ENCODE results near the gene ABCB11.

The ABCB11 gene

GRCh38 chr2:168915441-168916330 lies 115.4 kb downstream of the ABCB11 start:
- Histone ChIP-seq H3K4me3 (ENCODE audit: low read depth in 1 of 2, low read length in 2 of 2) (no peak overlapping the region), H3K9me3 (ENCODE audit: control insufficient read depth in 1 of 2, low read length in 2 of 2) (peaks cover 0 to 5% of the 10 kb centered on the region in 2 donors), H3K27ac (ENCODE audit: low read length) (no peak overlapping the region), H3K27me3 (ENCODE audit: low read depth, low read length) (no peaks in the 10 kb centered on the region), H3K36me3 (ENCODE audit: control insufficient read depth in 1 of 2, insufficient read depth in 2 of 2, low read length in 2 of 2) (no peaks in the 10 kb centered on the region), H3K4me1 (ENCODE audit: control insufficient read depth in 1 of 2, insufficient read depth in 2 of 2, low read length in 2 of 2) (no peaks in the 10 kb centered on the region)

- Histone ChIP-seq H3K4me3 (ENCODE audit: low read depth in 1 of 2, low read length in 2 of 2) (no peak overlapping the region), H3K4me1 (ENCODE audit: control insufficient read depth in 1 of 2, insufficient read depth in 2 of 2, low read length in 2 of 2) (no peaks in the 10 kb centered on the region)
Measured at GRCh38 chr2:168913495-168913894, 117.6 kb downstream of the ABCB11 start.

GRCh38 chr2:168912901-168913369 lies 118.2 kb downstream of the ABCB11 start:
- Histone ChIP-seq H3K9me3 (ENCODE audit: control insufficient read depth in 1 of 2, low read length in 2 of 2) (peaks cover 0 to 5% of the 10 kb centered on the region in 2 donors), H3K27ac (ENCODE audit: low read length) (no peak overlapping the region), H3K4me1 (ENCODE audit: control insufficient read depth in 1 of 2, insufficient read depth in 2 of 2, low read length in 2 of 2) (no peaks in the 10 kb centered on the region), H3K27me3 (ENCODE audit: low read depth, low read length) (no peaks in the 10 kb centered on the region), H3K36me3 (ENCODE audit: control insufficient read depth in 1 of 2, insufficient read depth in 2 of 2, low read length in 2 of 2) (no peaks in the 10 kb centered on the region), H3K4me3 (ENCODE audit: low read depth in 1 of 2, low read length in 2 of 2) (peak overlapping the region; percentile 32 to 34)

More at GRCh38 chr2:168913495-168913894, 117.6 kb downstream of the ABCB11 start:
- Histone ChIP-seq H3K9me3 (ENCODE audit: control insufficient read depth in 1 of 2, low read length in 2 of 2) (peaks cover 0 to 5% of the 10 kb centered on the region in 2 donors), H3K27me3 (ENCODE audit: low read depth, low read length) (no peaks in the 10 kb centered on the region), H3K36me3 (ENCODE audit: control insufficient read depth in 1 of 2, insufficient read depth in 2 of 2, low read length in 2 of 2) (no peaks in the 10 kb centered on the region), H3K27ac (ENCODE audit: low read length) (no peak overlapping the region)

- Histone ChIP-seq H3K4me3 (ENCODE audit: low read depth in 1 of 2, low read length in 2 of 2) (peak overlapping the region in 1 of 2 donors; percentile 32), H3K27me3 (ENCODE audit: low read depth, low read length) (no peaks in the 10 kb centered on the region), H3K27ac (ENCODE audit: low read length) (no peak overlapping the region), H3K4me1 (ENCODE audit: control insufficient read depth in 1 of 2, insufficient read depth in 2 of 2, low read length in 2 of 2) (no peaks in the 10 kb centered on the region), H3K36me3 (ENCODE audit: control insufficient read depth in 1 of 2, insufficient read depth in 2 of 2, low read length in 2 of 2) (no peaks in the 10 kb centered on the region), H3K9me3 (ENCODE audit: control insufficient read depth in 1 of 2, low read length in 2 of 2) (peaks cover 0 to 5% of the 10 kb centered on the region in 2 donors)
Measured at GRCh38 chr2:168912466-168912865, 118.7 kb downstream of the ABCB11 start.

GRCh38 chr2:168910330-168910729 lies 120.8 kb downstream of the ABCB11 start:
- Histone ChIP-seq H3K36me3 (ENCODE audit: control insufficient read depth in 1 of 2, insufficient read depth in 2 of 2, low read length in 2 of 2) (no peaks in the 10 kb centered on the region), H3K27ac (ENCODE audit: low read length) (no peak overlapping the region), H3K9me3 (ENCODE audit: control insufficient read depth in 1 of 2, low read length in 2 of 2) (no peaks in the 10 kb centered on the region), H3K4me1 (ENCODE audit: control insufficient read depth in 1 of 2, insufficient read depth in 2 of 2, low read length in 2 of 2) (no peaks in the 10 kb centered on the region), H3K27me3 (ENCODE audit: low read depth, low read length) (no peaks in the 10 kb centered on the region), H3K4me3 (ENCODE audit: low read depth in 1 of 2, low read length in 2 of 2) (no peak overlapping the region)

GRCh38 chr2:168907940-168908662 lies 123.0 kb downstream of the ABCB11 start:
- no peaks in the 10 kb centered on the region for H3K36me3 ChIP-seq (ENCODE audit: control insufficient read depth in 1 of 2, insufficient read depth in 2 of 2, low read length in 2 of 2)
- H3K9me3 ChIP-seq (ENCODE audit: control insufficient read depth in 1 of 2, low read length in 2 of 2) = no peaks in the 10 kb centered on the region
- H3K4me1 ChIP-seq (ENCODE audit: control insufficient read depth in 1 of 2, insufficient read depth in 2 of 2, low read length in 2 of 2) = no peaks in the 10 kb centered on the region
- no peak overlapping the region for H3K27ac ChIP-seq (ENCODE audit: low read length)
- no peaks in the 10 kb centered on the region for H3K27me3 ChIP-seq (ENCODE audit: low read depth, low read length)
- no peak overlapping the region for H3K4me3 ChIP-seq (ENCODE audit: low read depth in 1 of 2, low read length in 2 of 2)

- H3K4me1 ChIP-seq (ENCODE audit: control insufficient read depth in 1 of 2, insufficient read depth in 2 of 2, low read length in 2 of 2) = no peaks in the 10 kb centered on the region
- H3K9me3 ChIP-seq (ENCODE audit: control insufficient read depth in 1 of 2, low read length in 2 of 2) = no peaks in the 10 kb centered on the region
- no peak overlapping the region for H3K4me3 ChIP-seq (ENCODE audit: low read depth in 1 of 2, low read length in 2 of 2)
- no peaks in the 10 kb centered on the region for H3K36me3 ChIP-seq (ENCODE audit: control insufficient read depth in 1 of 2, insufficient read depth in 2 of 2, low read length in 2 of 2)
- H3K27ac ChIP-seq (ENCODE audit: low read length) = no peak overlapping the region
- no peaks in the 10 kb centered on the region for H3K27me3 ChIP-seq (ENCODE audit: low read depth, low read length)
Measured at GRCh38 chr2:168904358-168904757, 126.8 kb downstream of the ABCB11 start.

GRCh38 chr2:168903888-168904287 lies 127.2 kb downstream of the ABCB11 start:
- H3K4me3 ChIP-seq (ENCODE audit: low read depth in 1 of 2, low read length in 2 of 2) = no peak overlapping the region
- H3K4me1 ChIP-seq (ENCODE audit: control insufficient read depth in 1 of 2, insufficient read depth in 2 of 2, low read length in 2 of 2) = no peaks in the 10 kb centered on the region
- no peaks in the 10 kb centered on the region for H3K36me3 ChIP-seq (ENCODE audit: control insufficient read depth in 1 of 2, insufficient read depth in 2 of 2, low read length in 2 of 2)
- no peaks in the 10 kb centered on the region for H3K9me3 ChIP-seq (ENCODE audit: control insufficient read depth in 1 of 2, low read length in 2 of 2)
- no peaks in the 10 kb centered on the region for H3K27me3 ChIP-seq (ENCODE audit: low read depth, low read length)
- no peak overlapping the region for H3K27ac ChIP-seq (ENCODE audit: low read length)

- no peak within 1 kb of the TSS for H3K27ac ChIP-seq (ENCODE audit: low read length)
- H3K36me3 ChIP-seq (ENCODE audit: control insufficient read depth in 1 of 2, insufficient read depth in 2 of 2, low read length in 2 of 2) = no peaks in the 10 kb centered on the region
- H3K27me3 ChIP-seq (ENCODE audit: low read depth, low read length) = no peaks in the 10 kb centered on the region
- H3K4me3 ChIP-seq (ENCODE audit: low read depth in 1 of 2, low read length in 2 of 2) = no peak within 1 kb of the TSS
- no peaks in the 10 kb centered on the region for H3K4me1 ChIP-seq (ENCODE audit: control insufficient read depth in 1 of 2, insufficient read depth in 2 of 2, low read length in 2 of 2)
- H3K9me3 ChIP-seq (ENCODE audit: control insufficient read depth in 1 of 2, low read length in 2 of 2) = no peaks in the 10 kb centered on the region
Measured at GRCh38 chr2:168901003-168901402, 130.1 kb downstream of the ABCB11 start, which contains the start of gene G6PC2. TSS of gene G6PC2 (plus strand) at chr2:168901291. CDS start at chr2:168901332, 41 bp downstream.

GRCh38 chr2:168897449-168897848 lies 133.7 kb downstream of the ABCB11 start:
- Histone ChIP-seq H3K4me3 (ENCODE audit: low read depth in 1 of 2, low read length in 2 of 2) (no peak overlapping the region), H3K9me3 (ENCODE audit: control insufficient read depth in 1 of 2, low read length in 2 of 2) (no peaks in the 10 kb centered on the region), H3K36me3 (ENCODE audit: control insufficient read depth in 1 of 2, insufficient read depth in 2 of 2, low read length in 2 of 2) (no peaks in the 10 kb centered on the region), H3K27me3 (ENCODE audit: low read depth, low read length) (no peaks in the 10 kb centered on the region), H3K4me1 (ENCODE audit: control insufficient read depth in 1 of 2, insufficient read depth in 2 of 2, low read length in 2 of 2) (no peaks in the 10 kb centered on the region), H3K27ac (ENCODE audit: low read length) (no peak overlapping the region)

GRCh38 chr2:168896783-168897182 lies 134.3 kb downstream of the ABCB11 start:
- H3K36me3 ChIP-seq (ENCODE audit: control insufficient read depth in 1 of 2, insufficient read depth in 2 of 2, low read length in 2 of 2) = no peaks in the 10 kb centered on the region
- H3K27ac ChIP-seq (ENCODE audit: low read length) = no peak overlapping the region
- no peaks in the 10 kb centered on the region for H3K9me3 ChIP-seq (ENCODE audit: control insufficient read depth in 1 of 2, low read length in 2 of 2)
- no peaks in the 10 kb centered on the region for H3K27me3 ChIP-seq (ENCODE audit: low read depth, low read length)
- H3K4me3 ChIP-seq (ENCODE audit: low read depth in 1 of 2, low read length in 2 of 2) = no peak overlapping the region
- H3K4me1 ChIP-seq (ENCODE audit: control insufficient read depth in 1 of 2, insufficient read depth in 2 of 2, low read length in 2 of 2) = no peaks in the 10 kb centered on the region
